Activated B cell treated with CpG ODN at 0.5 μM for 24 hours (primary cell): ENCODE results near the gene PTPRD. TPM values are rescaled to one million over a fixed set of nuclear protein-coding genes. Genes with fewer than 3 reads are reported as not detected.

ENCODE experiments used
- ATAC-seq: fragments of 200-7000 bp; cut with Tn5 transposase; one replicate; pipeline ENCODE4 v1.10.0; 2021; ENCODE audit warnings: low read depth, mild to moderate bottlenecking, moderate library complexity
- CTCF ChIA-PET: fragments of 350-600 bp; sonication (Branson Sonifier 250); formaldehyde crosslinking; loops from one replicate; lab custom pipeline; 2021; ENCODE audit warnings: antibody characterized with exemption; lab: Charles Lee
- POLR2A ChIA-PET: fragments of 350-600 bp; sonication (Branson Sonifier 250); formaldehyde crosslinking; loops from one replicate; lab custom pipeline; 2021; ENCODE audit warnings: antibody characterized with exemption; lab: Charles Lee
- DNase-seq: peaks from one replicate; pipeline ENCODE4 v3.0.0; 2022
- H3K27ac Mint-ChIP-seq: one replicate; pipeline ENCODE4 v1.8.0; 2020; ENCODE audit warnings: mixed read lengths
- H3K27me3 Mint-ChIP-seq: one replicate; pipeline ENCODE4 v1.8.0; 2021; ENCODE audit warnings: mixed read lengths
- H3K36me3 Mint-ChIP-seq: one replicate; pipeline ENCODE4 v1.8.0; 2021; ENCODE audit warnings: low read depth, mixed read lengths
- H3K4me1 Mint-ChIP-seq: one replicate; pipeline ENCODE4 v1.8.0; 2021; ENCODE audit warnings: mixed read lengths
- H3K4me3 Mint-ChIP-seq: one replicate; pipeline ENCODE4 v1.8.0; 2020; ENCODE audit warnings: mild to moderate bottlenecking, mixed read lengths
- H3K9me3 Mint-ChIP-seq: one replicate; pipeline ENCODE4 v1.8.0; 2020; ENCODE audit warnings: mixed read lengths
- CTCF ChIP-seq: fragments of 200-600 bp; IDR thresholded peaks from one replicate; pipeline ENCODE4 v1.8.0; 2022; ENCODE audit warnings: antibody characterized with exemption, mild to moderate bottlenecking
- intact Hi-C: fragments of 100-400 bp; cut with micrococcal nuclease; formaldehyde crosslinking; loops from one replicate; pipeline ENCODE4 v1.15.1; 2024
- total RNA-seq: library from RNA; stranded (reverse); gene quantifications from 2 replicates; pipeline ENCODE4 v1.2.3, GENCODE V29; 2022

Gene PTPRD
- total RNA-seq, 1 donor from 2014 or later, result 0.04 TPM

- H3K9me3 Mint-ChIP-seq, result no peaks in the 10 kb centered on the region
- H3K27me3 Mint-ChIP-seq, result peaks cover 6% of the 10 kb centered on the region
- DNase-seq (no peak), ATAC-seq (no peak)
- H3K4me3 Mint-ChIP-seq, result no peak overlapping the region
- POLR2A ChIA-PET, result no interaction called here
- intact Hi-C loops, result no loop called here
- H3K36me3 Mint-ChIP-seq, result no peaks in the 10 kb centered on the region
- H3K27ac Mint-ChIP-seq, result no peak overlapping the region
- TF ChIP-seq CTCF, result no peak
- no peaks in the 10 kb centered on the region for H3K4me1 Mint-ChIP-seq
- CTCF ChIA-PET, result no interaction called here
Measured at GRCh38 chr9:8287501-8287900, 2325.3 kb downstream of the PTPRD start.

- intact Hi-C loops, result no loop called here
- ATAC-seq (no peak), DNase-seq (no peak)
- Mint-ChIP-seq H3K9me3 (no peaks in the 10 kb centered on the region), H3K27ac (no peak overlapping the region), H3K4me1 (no peaks in the 10 kb centered on the region), H3K36me3 (no peaks in the 10 kb centered on the region), H3K27me3 (peaks cover 6% of the 10 kb centered on the region), H3K4me3 (no peak overlapping the region)
- ChIA-PET POLR2A (no interaction called here), CTCF (no interaction called here)
- TF ChIP-seq CTCF, result no peak
Measured at GRCh38 chr9:8284884-8285283, 2327.9 kb downstream of the PTPRD start.

GRCh38 chr9:8282535-8282934 is 2330.3 kb downstream of the PTPRD start:
- CTCF ChIA-PET, result no interaction called here
- Mint-ChIP-seq H3K9me3 (no peaks in the 10 kb centered on the region), H3K36me3 (no peaks in the 10 kb centered on the region), H3K27ac (no peak overlapping the region), H3K4me3 (no peak overlapping the region), H3K4me1 (no peaks in the 10 kb centered on the region), H3K27me3 (peaks cover 5% of the 10 kb centered on the region)
- POLR2A ChIA-PET, result no interaction called here
- intact Hi-C loops, result no loop called here
- TF ChIP-seq CTCF, result no peak
- no peak for DNase-seq
- no peak for ATAC-seq

- Mint-ChIP-seq H3K9me3 (peaks cover 6% of the 10 kb centered on the region), H3K27ac (no peak overlapping the region), H3K4me3 (no peak overlapping the region), H3K4me1 (no peaks in the 10 kb centered on the region), H3K36me3 (no peaks in the 10 kb centered on the region), H3K27me3 (peaks cover 5% of the 10 kb centered on the region)
- TF ChIP-seq CTCF, result no peak
- ChIA-PET CTCF (no interaction called here), POLR2A (no interaction called here)
- ATAC-seq, result no peak
- DNase-seq, result no peak
- intact Hi-C loops, result no loop called here
Measured at GRCh38 chr9:8280811-8281210, 2332.0 kb downstream of the PTPRD start.

GRCh38 chr9:8278048-8278447 is 2334.8 kb downstream of the PTPRD start:
- Mint-ChIP-seq H3K4me3 (no peak overlapping the region), H3K27me3 (peaks cover 2% of the 10 kb centered on the region)
- POLR2A ChIA-PET, result no interaction called here

More at GRCh38 chr9:8278048-8278447, 2334.8 kb downstream of the PTPRD start:
- DNase-seq, result no peak
- Mint-ChIP-seq H3K36me3 (no peaks in the 10 kb centered on the region), H3K4me1 (no peaks in the 10 kb centered on the region), H3K27ac (no peak overlapping the region), H3K9me3 (peaks cover 9% of the 10 kb centered on the region)
- TF ChIP-seq CTCF, result no peak
- CTCF ChIA-PET, result no interaction called here
- no peak for ATAC-seq
- intact Hi-C loops, result no loop called here
